Measurements from ENCODE around the gene TTC9B.

DNA sequence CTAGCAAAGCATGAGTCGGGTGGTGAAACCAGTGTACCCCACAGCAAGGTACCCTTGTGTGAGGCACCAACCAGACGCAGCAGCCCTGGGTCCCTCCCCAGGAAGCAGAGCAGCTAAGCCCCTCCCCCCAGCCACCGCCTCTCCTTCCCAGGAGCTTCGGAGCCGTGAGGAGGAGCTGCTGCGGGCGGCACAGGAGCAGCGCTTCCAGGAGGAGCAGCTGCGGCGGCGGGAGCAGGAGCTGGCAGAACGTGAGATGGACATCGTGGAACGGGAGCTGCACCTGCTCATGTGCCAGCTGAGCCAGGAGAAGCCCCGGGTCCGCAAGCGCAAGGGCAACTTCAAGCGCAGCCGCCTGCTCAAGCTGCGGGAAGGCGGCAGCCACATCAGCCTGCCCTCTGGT, 12.4 kb downstream of the TTC9B start:
- TF ChIP-seq POLR2A (IDR thresholded peaks at IDR 0.05): no peak
- TF ChIP-seq, protein P1, sequence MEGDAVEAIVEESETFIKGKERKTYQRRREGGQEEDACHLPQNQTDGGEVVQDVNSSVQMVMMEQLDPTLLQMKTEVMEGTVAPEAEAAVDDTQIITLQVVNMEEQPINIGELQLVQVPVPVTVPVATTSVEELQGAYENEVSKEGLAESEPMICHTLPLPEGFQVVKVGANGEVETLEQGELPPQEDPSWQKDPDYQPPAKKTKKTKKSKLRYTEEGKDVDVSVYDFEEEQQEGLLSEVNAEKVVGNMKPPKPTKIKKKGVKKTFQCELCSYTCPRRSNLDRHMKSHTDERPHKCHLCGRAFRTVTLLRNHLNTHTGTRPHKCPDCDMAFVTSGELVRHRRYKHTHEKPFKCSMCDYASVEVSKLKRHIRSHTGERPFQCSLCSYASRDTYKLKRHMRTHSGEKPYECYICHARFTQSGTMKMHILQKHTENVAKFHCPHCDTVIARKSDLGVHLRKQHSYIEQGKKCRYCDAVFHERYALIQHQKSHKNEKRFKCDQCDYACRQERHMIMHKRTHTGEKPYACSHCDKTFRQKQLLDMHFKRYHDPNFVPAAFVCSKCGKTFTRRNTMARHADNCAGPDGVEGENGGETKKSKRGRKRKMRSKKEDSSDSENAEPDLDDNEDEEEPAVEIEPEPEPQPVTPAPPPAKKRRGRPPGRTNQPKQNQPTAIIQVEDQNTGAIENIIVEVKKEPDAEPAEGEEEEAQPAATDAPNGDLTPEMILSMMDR (IDR thresholded peaks at IDR 0.05): no peak
